ENCODE measurements around the gene RTBDN. TPM values are rescaled to one million over a fixed set of nuclear protein-coding genes. Genes with fewer than 3 reads are reported as not detected.

The RTBDN gene
- total and polyA plus RNA-seq, 8 donors = 0.19 to 4.6 (median 0.66) TPM; not detected in 2

DNA sequence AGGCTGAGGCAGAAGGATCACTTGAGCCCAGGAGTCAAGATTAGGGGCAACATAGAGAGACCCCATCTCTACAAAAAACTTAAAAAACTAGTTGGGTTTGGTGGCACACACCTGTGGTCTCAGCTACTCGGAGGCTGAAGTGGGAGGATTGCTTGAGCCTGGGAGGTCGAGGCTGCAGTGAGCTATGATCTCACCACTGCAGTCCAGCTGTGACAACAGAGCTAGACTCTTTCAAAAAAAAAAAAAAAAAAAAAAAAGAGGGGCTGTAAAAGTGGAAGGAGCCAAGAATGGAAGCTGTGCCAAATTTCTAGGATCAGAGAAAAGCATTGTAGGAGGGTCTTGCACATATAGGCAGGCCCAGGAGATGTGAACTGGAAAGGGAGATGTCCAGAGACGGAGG, 37.3 kb upstream of the RTBDN start:
- Histone ChIP-seq H3K36me3 (no peaks in the 10 kb centered on the region), H3K4me1 (no peaks in the 10 kb centered on the region), H3K27me3 (no peaks in the 10 kb centered on the region), H3K4me3 (no peak overlapping the region), H3K9me3 (no peaks in the 10 kb centered on the region), H3K27ac (no peak overlapping the region)
- no peak for ATAC-seq
- FAIRE-seq = no peak
- TF ChIP-seq, protein P1, sequence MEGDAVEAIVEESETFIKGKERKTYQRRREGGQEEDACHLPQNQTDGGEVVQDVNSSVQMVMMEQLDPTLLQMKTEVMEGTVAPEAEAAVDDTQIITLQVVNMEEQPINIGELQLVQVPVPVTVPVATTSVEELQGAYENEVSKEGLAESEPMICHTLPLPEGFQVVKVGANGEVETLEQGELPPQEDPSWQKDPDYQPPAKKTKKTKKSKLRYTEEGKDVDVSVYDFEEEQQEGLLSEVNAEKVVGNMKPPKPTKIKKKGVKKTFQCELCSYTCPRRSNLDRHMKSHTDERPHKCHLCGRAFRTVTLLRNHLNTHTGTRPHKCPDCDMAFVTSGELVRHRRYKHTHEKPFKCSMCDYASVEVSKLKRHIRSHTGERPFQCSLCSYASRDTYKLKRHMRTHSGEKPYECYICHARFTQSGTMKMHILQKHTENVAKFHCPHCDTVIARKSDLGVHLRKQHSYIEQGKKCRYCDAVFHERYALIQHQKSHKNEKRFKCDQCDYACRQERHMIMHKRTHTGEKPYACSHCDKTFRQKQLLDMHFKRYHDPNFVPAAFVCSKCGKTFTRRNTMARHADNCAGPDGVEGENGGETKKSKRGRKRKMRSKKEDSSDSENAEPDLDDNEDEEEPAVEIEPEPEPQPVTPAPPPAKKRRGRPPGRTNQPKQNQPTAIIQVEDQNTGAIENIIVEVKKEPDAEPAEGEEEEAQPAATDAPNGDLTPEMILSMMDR (IDR thresholded peaks at IDR 0.05) = no peak
- intact Hi-C loops (cut with DNase I) = no loop called here
- WGBS, 2 donors = 65 to 90% methylated on average over 3 of the region's 3 CpGs
- DNase-seq = no peak

DNA sequence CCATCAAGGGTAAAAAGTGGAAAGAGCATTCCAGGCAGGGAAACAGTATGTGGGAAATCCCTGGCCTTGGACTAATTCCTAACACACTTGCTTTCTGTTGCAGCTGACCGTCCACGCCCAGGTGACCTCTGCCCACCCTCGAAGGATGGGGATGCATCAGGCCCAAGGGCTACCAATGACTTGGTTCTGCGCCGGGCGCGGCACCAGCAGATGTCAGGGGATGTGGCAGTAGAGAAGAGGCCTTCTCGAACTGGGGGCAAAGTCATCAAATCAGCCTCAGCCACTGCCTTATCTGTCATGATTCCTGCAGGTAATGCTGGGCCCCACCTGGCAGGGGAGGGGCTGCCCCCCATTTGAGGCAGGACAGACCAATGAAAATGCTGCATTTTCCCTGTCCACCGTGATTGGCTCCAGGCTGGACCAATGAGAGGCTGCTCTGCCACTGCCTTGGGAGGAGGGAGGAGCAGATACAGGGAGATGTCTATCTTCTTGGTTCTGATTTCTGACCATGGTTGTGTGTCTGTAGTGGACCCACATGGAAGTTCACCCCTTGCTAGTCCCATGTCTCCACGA, 34.2 kb upstream of the RTBDN start:
- intact Hi-C loops (cut with DNase I) = no loop called here
- Histone ChIP-seq H3K4me1 (no peaks in the 10 kb centered on the region), H3K27ac (no peak overlapping the region), H3K36me3 (no peaks in the 10 kb centered on the region), H3K9me3 (no peaks in the 10 kb centered on the region), H3K27me3 (no peaks in the 10 kb centered on the region), H3K4me3 (no peak overlapping the region)
- DNase-seq (no peak), ATAC-seq (no peak), FAIRE-seq (no peak)
- TF ChIP-seq, protein P1 (IDR thresholded peaks at IDR 0.05) = no peak
- WGBS, 2 donors = 88% methylated on average over 10 of the region's 10 CpGs

DNA sequence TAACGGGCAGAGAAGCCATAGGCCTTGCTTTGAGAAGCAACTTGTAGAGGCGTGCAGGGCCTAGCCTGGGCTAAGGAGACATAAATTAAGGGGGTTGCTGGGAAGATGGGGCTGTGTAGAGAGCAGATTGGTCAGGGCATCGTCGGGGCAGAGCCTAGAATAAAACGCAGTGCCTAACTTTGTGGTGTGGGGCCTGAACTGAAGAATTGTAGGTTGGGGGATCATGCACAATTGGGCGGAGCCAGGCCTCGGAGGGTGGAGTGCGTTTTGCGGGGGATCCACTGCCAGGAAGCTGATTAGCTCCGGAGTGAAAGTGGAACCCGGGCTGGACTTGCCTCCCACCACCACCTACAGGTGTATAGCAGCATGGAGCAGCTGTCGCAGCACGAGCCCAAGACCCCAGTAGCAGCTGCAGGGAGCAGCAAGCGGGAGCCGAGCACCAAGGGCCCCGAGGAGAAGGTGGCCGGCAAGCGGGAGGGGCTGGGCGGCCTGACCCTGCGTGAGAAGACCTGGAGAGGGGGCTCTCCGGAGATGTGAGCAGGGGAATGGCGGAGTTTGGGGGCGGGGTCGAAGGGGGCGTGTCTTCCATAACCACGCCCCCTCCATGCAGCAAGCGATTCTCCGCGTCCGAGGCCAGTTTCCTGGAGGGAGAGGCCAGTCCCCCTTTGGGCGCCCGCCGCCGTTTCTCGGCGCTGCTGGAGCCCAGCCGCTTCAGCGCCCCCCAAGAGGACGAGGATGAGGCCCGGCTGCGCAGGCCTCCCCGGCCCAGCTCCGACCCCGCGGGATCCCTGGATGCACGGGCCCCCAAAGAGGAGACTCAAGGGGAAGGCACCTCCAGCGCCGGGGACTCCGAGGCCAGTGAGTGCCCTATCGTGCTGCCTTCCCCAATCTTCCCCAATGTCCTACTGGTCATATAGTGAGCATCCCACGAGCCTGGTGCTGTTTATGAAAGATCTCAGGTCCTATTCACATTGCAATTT, 33.0 kb upstream of the RTBDN start:
- peak overlapping the region in 1 of 4 donors; percentile 19 for H3K27ac ChIP-seq
- intact Hi-C loops (cut with DNase I) = no loop called here
- no peaks in the 10 kb centered on the region for H3K27me3 ChIP-seq
- peak overlapping the region; percentile 7 to 39 (median 24) for H3K4me3 ChIP-seq
- DNase-seq (peak; percentile 49 to 86 (median 76)), FAIRE-seq (no peak), ATAC-seq (peak; percentile 79 to 93 (median 84))
- no peaks in the 10 kb centered on the region for H3K9me3 ChIP-seq
- TF ChIP-seq, protein P1 (IDR thresholded peaks at IDR 0.05) = no peak
- WGBS, 2 donors = 10 to 16% methylated on average over 49 to 51 of the region's 51 CpGs
- H3K4me1 ChIP-seq = no peaks in the 10 kb centered on the region
- H3K36me3 ChIP-seq = no peaks in the 10 kb centered on the region

DNA sequence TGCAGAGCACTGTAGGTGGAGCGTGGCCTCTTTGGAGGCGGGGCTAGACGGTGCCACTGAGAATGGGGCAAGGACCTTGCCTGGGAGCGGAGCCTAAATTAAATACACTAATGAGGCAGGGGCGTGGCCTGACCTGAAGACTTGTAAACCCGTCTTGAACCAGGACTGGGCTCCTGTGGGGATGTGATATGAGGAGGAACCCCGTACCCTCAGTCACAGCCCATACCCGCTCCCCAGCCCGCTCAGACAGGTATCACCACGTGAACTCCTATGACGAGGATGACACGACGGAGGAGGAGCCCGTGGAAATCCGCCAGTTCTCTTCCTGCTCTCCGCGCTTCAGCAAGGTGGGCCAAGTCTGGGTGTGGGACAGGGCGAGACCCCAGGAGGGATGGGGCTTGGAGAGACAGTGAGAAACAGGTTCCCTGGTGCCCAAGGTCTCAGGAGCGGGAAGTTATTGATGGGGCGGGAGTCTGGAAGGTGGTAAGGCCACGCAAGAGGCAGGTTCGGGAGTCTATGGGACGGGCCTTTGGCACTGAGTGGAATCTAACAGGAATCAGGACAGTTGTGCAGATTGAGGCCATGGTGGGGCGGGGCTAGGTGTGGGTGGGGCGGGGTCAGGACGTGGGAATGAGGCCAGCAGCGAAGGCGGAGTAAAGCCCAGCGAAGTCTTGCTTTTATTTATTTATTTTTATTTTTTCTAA, 32.2 kb upstream of the RTBDN start:
- no peak for FAIRE-seq
- DNase-seq = peak in 2 of 6 donors; percentile 48 to 52
- intact Hi-C loops (cut with DNase I) = no loop called here

More for the DNA sequence above, 32.2 kb upstream of the RTBDN start:
- Histone ChIP-seq H3K36me3 (no peaks in the 10 kb centered on the region), H3K9me3 (no peaks in the 10 kb centered on the region), H3K4me1 (no peaks in the 10 kb centered on the region), H3K27ac (no peak overlapping the region), H3K4me3 (peak overlapping the region in 1 of 4 donors; percentile 36), H3K27me3 (no peaks in the 10 kb centered on the region)
- TF ChIP-seq, protein P1 (IDR thresholded peaks at IDR 0.05) = no peak
- WGBS, 2 donors = 75 to 81% methylated on average over 29 of the region's 29 CpGs
- ATAC-seq = peak; percentile 29 to 75 (median 58)

Measured in pancreas (tissue), 10 donors.